Neural cell (in vitro differentiated cells): Measurements from ENCODE around the gene BSN.

Experiments used
- CTCF ChIP-seq: fragments of 450-650 bp; IDR thresholded peaks from 2 replicates; pipeline ENCODE4 v1.5.1; 2014; ENCODE audit warnings: antibody characterized with exemption, mild to moderate bottlenecking, moderate library complexity; ENCODE audit not compliant: poor library complexity, severe bottlenecking
- EZH2 ChIP-seq: fragments of 200-600, 300-800 bp; shearing (Covaris generic), sonication (generic); IDR thresholded peaks from 2 replicates; pipeline ENCODE4 v1.6.1; 2014; ENCODE audit warnings: antibody characterized with exemption, low read length, borderline replicate concordance, mild to moderate bottlenecking; ENCODE audit not compliant: insufficient read depth, poor library complexity, severe bottlenecking
- TF ChIP-seq, protein P1 (sequence below): IDR thresholded peaks from 2 replicates; pipeline ENCODE4 v1.6.1; 2012; ENCODE audit warnings: borderline replicate concordance

- TF ChIP-seq, protein P1, sequence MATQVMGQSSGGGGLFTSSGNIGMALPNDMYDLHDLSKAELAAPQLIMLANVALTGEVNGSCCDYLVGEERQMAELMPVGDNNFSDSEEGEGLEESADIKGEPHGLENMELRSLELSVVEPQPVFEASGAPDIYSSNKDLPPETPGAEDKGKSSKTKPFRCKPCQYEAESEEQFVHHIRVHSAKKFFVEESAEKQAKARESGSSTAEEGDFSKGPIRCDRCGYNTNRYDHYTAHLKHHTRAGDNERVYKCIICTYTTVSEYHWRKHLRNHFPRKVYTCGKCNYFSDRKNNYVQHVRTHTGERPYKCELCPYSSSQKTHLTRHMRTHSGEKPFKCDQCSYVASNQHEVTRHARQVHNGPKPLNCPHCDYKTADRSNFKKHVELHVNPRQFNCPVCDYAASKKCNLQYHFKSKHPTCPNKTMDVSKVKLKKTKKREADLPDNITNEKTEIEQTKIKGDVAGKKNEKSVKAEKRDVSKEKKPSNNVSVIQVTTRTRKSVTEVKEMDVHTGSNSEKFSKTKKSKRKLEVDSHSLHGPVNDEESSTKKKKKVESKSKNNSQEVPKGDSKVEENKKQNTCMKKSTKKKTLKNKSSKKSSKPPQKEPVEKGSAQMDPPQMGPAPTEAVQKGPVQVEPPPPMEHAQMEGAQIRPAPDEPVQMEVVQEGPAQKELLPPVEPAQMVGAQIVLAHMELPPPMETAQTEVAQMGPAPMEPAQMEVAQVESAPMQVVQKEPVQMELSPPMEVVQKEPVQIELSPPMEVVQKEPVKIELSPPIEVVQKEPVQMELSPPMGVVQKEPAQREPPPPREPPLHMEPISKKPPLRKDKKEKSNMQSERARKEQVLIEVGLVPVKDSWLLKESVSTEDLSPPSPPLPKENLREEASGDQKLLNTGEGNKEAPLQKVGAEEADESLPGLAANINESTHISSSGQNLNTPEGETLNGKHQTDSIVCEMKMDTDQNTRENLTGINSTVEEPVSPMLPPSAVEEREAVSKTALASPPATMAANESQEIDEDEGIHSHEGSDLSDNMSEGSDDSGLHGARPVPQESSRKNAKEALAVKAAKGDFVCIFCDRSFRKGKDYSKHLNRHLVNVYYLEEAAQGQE, result no peak
- TF ChIP-seq CTCF (peak; percentile 34), EZH2 (no peak)
These were observed 119.6 kb downstream of the BSN start, which contains the start of gene APEH for GRCh38 chr3:49673715-49674496.
